ENCODE measurements around the gene SHC2.

DNA sequence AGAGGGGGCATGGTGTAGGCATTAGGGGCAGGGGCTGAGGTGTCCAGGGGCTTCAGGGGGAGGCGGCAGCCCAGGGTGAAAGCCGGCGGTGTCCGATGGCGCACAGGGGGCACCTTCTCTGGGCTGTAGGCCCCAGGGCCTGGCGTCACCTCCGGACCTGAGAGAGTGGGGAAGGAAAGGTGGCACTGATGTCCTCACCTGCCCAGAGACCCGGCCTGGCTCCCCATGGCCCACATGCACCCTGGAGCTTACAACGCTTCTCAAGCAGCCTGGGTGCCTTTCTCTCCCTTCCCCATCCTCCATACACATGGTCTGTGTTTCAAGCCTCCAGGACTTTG lies 3.3 kb upstream of the SHC2 start:
- TF ChIP-seq, protein P1, sequence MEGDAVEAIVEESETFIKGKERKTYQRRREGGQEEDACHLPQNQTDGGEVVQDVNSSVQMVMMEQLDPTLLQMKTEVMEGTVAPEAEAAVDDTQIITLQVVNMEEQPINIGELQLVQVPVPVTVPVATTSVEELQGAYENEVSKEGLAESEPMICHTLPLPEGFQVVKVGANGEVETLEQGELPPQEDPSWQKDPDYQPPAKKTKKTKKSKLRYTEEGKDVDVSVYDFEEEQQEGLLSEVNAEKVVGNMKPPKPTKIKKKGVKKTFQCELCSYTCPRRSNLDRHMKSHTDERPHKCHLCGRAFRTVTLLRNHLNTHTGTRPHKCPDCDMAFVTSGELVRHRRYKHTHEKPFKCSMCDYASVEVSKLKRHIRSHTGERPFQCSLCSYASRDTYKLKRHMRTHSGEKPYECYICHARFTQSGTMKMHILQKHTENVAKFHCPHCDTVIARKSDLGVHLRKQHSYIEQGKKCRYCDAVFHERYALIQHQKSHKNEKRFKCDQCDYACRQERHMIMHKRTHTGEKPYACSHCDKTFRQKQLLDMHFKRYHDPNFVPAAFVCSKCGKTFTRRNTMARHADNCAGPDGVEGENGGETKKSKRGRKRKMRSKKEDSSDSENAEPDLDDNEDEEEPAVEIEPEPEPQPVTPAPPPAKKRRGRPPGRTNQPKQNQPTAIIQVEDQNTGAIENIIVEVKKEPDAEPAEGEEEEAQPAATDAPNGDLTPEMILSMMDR (conservative IDR thresholded peaks at IDR 0.05; ENCODE audit: low read length): no peak
- no peak for TF ChIP-seq EZH2phosphoT487 (IDR thresholded peaks at IDR 0.05; ENCODE audit: borderline replicate concordance)

Measured in Loucy (cell line).